Measurements from ENCODE around the gene ZBTB40. TPM values are rescaled to one million over a fixed set of nuclear protein-coding genes. Genes with fewer than 3 reads are reported as not detected.
A peak's percentile ranks its signal among the peaks of the same experiment; 100 is the strongest.

Gene ZBTB40
- total and polyA plus RNA-seq, 4 donors, result 2.1 to 11.2 (median 4.6) TPM

DNA sequence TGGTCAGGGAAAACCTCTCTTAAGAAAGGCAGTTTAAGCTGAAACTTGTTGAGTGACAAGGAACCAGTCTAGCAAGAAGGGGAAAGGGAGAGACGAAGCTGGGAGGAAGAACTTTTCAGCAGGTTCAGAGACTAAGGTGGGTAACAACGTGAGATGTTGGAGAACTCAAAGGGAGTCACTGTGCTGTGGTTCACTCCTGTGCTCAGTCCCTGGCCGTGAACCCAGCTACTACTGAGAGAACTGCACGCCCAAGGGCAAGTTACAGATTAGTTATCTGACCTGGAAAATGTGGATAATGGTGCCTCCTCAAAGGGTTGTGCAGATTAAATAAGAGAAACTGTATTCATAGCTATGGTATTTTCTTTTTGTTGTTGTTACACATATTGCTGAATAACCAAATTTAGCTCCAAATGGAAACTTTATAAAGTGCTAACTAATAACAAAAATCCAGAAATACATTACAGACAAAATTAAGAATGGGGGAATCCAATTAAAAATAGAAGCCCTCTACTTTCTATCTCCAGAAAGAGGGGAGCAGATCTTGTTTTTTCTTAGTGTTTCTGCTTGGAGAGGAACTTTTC, 2.9 kb downstream of the ZBTB40 start:
- no peak overlapping the region for H3K27ac ChIP-seq (ENCODE audit: low read depth in 1 of 2, low read length in 2 of 2)
- H3K4me1 ChIP-seq (ENCODE audit: control insufficient read depth in 4 of 4, insufficient read depth in 4 of 4, low read length in 3 of 4), result peaks cover 0 to 45% (median 24%) of the 10 kb centered on the region in 4 donors
- DNase-seq (ENCODE audit: low spot score), result no peak
- H3K36me3 ChIP-seq (ENCODE audit: control insufficient read depth in 4 of 4, insufficient read depth in 3 of 4, low read depth in 1 of 4, low read length in 3 of 4), result no peaks in the 10 kb centered on the region
- 80% methylated on average over 4 of the region's 4 CpGs for WGBS
- no peak overlapping the region for H3K4me3 ChIP-seq (ENCODE audit: low read depth in 1 of 3, low read length in 3 of 3)
- no peaks in the 10 kb centered on the region for H3K9me3 ChIP-seq (ENCODE audit: control insufficient read depth in 4 of 4, low read length in 3 of 4)
- H3K9ac ChIP-seq (ENCODE audit: low read depth in 1 of 2, low read length in 2 of 2), result no peak overlapping the region
- TF ChIP-seq FOXA1 (IDR thresholded peaks at IDR 0.05), result no peak
- TF ChIP-seq, protein P1, sequence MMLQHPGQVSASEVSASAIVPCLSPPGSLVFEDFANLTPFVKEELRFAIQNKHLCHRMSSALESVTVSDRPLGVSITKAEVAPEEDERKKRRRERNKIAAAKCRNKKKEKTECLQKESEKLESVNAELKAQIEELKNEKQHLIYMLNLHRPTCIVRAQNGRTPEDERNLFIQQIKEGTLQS (IDR thresholded peaks at IDR 0.05), result no peak
- no peak for TF ChIP-seq TAF1 (conservative IDR thresholded peaks at IDR 0.05)
- no peak for TF ChIP-seq EGR1 (IDR thresholded peaks at IDR 0.05; ENCODE audit: low read depth in 2 of 2)
- no peak for TF ChIP-seq GABPA (IDR thresholded peaks at IDR 0.05 in 1 of 2, conservative IDR thresholded peaks at IDR 0.05 in 1 of 2)
- no peak for TF ChIP-seq HNF4G (IDR thresholded peaks at IDR 0.05)
- no peaks in the 10 kb centered on the region for H3K27me3 ChIP-seq (ENCODE audit: control insufficient read depth in 4 of 4, insufficient read depth in 4 of 4, low read length in 3 of 4)

DNA sequence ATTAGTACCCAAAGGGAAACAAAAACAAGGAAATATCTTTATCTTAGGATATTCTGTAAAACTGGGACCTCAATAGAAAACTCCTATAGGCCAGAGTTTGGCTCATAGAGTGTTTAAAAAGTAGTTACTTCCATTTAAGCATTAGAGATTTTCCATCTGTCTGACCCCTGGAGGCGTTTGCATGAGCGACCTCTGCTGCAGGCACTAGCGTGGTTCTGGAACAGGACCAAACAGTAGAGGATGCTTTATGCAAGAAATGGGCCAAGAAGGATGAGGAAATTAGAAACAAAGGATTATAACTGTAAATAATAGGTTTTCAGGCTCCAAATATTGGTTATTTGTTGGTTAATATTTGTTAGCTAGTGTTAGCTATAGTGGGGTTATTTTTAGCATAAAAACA, 5.7 kb downstream of the ZBTB40 start:
- TF ChIP-seq CTCF (IDR thresholded peaks at IDR 0.05; ENCODE audit: low read depth, low read length, missing input control) (no peak), NR2F2 (IDR thresholded peaks at IDR 0.05) (peak; percentile 42)
- H3K9ac ChIP-seq (ENCODE audit: low read depth in 1 of 2, low read length in 2 of 2), result no peak overlapping the region
- WGBS, result 46% methylated on average over 3 of the region's 3 CpGs
- no peak overlapping the region for H3K27ac ChIP-seq (ENCODE audit: low read depth in 1 of 2, low read length in 2 of 2)
- H3K4me3 ChIP-seq (ENCODE audit: low read depth in 1 of 3, low read length in 3 of 3), result no peak overlapping the region
- no peaks in the 10 kb centered on the region for H3K27me3 ChIP-seq (ENCODE audit: control insufficient read depth in 4 of 4, insufficient read depth in 4 of 4, low read length in 3 of 4)
- DNase-seq (ENCODE audit: low spot score), result no peak
- H3K36me3 ChIP-seq (ENCODE audit: control insufficient read depth in 4 of 4, insufficient read depth in 3 of 4, low read depth in 1 of 4, low read length in 3 of 4), result no peaks in the 10 kb centered on the region
- peaks cover 4 to 54% (median 27%) of the 10 kb centered on the region in 4 donors for H3K4me1 ChIP-seq (ENCODE audit: control insufficient read depth in 4 of 4, insufficient read depth in 4 of 4, low read length in 3 of 4)
- no peaks in the 10 kb centered on the region for H3K9me3 ChIP-seq (ENCODE audit: control insufficient read depth in 4 of 4, low read length in 3 of 4)

DNA sequence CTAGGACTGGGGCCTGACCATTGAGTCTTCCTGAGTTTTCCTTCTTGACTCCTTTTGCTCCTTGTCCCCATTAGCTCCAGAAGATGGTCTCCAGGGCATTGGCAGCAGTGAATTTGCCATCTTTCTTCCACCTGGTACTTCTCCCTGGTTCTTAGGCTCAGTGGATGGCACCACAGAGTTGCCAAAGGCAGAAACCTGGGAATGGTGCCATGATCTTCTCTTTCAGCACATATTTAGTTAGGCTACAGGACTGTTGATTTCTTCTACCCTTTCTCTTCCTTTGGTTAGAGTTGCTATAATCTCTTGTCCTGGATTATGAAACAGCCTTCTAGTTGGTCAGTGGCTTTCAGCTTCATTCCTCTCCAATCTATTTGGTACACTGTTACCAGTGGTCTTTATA, 6.2 kb downstream of the ZBTB40 start:
- Histone ChIP-seq H3K4me3 (ENCODE audit: low read depth in 1 of 3, low read length in 3 of 3) (no peak overlapping the region), H3K9me3 (ENCODE audit: control insufficient read depth in 4 of 4, low read length in 3 of 4) (no peaks in the 10 kb centered on the region), H3K27ac (ENCODE audit: low read depth in 1 of 2, low read length in 2 of 2) (no peak overlapping the region), H3K27me3 (ENCODE audit: control insufficient read depth in 4 of 4, insufficient read depth in 4 of 4, low read length in 3 of 4) (no peaks in the 10 kb centered on the region), H3K36me3 (ENCODE audit: control insufficient read depth in 4 of 4, insufficient read depth in 3 of 4, low read depth in 1 of 4, low read length in 3 of 4) (no peaks in the 10 kb centered on the region), H3K4me1 (ENCODE audit: control insufficient read depth in 4 of 4, insufficient read depth in 4 of 4, low read length in 3 of 4) (peaks cover 4 to 49% (median 23%) of the 10 kb centered on the region in 4 donors), H3K9ac (ENCODE audit: low read depth in 1 of 2, low read length in 2 of 2) (no peak overlapping the region)
- no peak for DNase-seq (ENCODE audit: low spot score)
- TF ChIP-seq HNF4A (conservative IDR thresholded peaks at IDR 0.05) (no peak), CTCF (IDR thresholded peaks at IDR 0.05; ENCODE audit: low read depth, low read length, missing input control) (no peak), FOXA2 (IDR thresholded peaks at IDR 0.05) (no peak), RAD21 (IDR thresholded peaks at IDR 0.05) (no peak), TAF1 (conservative IDR thresholded peaks at IDR 0.05) (no peak), HNF4G (IDR thresholded peaks at IDR 0.05) (no peak), SP1 (IDR thresholded peaks at IDR 0.05) (no peak), NR2F2 (IDR thresholded peaks at IDR 0.05) (no peak), EGR1 (IDR thresholded peaks at IDR 0.05; ENCODE audit: low read depth in 2 of 2) (no peak), MAX (IDR thresholded peaks at IDR 0.05) (no peak), GABPA (IDR thresholded peaks at IDR 0.05 in 1 of 2, conservative IDR thresholded peaks at IDR 0.05 in 1 of 2) (no peak), FOXA1 (IDR thresholded peaks at IDR 0.05) (no peak), YY1 (IDR thresholded peaks at IDR 0.05) (no peak)
- TF ChIP-seq, protein P2, sequence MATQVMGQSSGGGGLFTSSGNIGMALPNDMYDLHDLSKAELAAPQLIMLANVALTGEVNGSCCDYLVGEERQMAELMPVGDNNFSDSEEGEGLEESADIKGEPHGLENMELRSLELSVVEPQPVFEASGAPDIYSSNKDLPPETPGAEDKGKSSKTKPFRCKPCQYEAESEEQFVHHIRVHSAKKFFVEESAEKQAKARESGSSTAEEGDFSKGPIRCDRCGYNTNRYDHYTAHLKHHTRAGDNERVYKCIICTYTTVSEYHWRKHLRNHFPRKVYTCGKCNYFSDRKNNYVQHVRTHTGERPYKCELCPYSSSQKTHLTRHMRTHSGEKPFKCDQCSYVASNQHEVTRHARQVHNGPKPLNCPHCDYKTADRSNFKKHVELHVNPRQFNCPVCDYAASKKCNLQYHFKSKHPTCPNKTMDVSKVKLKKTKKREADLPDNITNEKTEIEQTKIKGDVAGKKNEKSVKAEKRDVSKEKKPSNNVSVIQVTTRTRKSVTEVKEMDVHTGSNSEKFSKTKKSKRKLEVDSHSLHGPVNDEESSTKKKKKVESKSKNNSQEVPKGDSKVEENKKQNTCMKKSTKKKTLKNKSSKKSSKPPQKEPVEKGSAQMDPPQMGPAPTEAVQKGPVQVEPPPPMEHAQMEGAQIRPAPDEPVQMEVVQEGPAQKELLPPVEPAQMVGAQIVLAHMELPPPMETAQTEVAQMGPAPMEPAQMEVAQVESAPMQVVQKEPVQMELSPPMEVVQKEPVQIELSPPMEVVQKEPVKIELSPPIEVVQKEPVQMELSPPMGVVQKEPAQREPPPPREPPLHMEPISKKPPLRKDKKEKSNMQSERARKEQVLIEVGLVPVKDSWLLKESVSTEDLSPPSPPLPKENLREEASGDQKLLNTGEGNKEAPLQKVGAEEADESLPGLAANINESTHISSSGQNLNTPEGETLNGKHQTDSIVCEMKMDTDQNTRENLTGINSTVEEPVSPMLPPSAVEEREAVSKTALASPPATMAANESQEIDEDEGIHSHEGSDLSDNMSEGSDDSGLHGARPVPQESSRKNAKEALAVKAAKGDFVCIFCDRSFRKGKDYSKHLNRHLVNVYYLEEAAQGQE (IDR thresholded peaks at IDR 0.05), result no peak
- TF ChIP-seq, protein P3, sequence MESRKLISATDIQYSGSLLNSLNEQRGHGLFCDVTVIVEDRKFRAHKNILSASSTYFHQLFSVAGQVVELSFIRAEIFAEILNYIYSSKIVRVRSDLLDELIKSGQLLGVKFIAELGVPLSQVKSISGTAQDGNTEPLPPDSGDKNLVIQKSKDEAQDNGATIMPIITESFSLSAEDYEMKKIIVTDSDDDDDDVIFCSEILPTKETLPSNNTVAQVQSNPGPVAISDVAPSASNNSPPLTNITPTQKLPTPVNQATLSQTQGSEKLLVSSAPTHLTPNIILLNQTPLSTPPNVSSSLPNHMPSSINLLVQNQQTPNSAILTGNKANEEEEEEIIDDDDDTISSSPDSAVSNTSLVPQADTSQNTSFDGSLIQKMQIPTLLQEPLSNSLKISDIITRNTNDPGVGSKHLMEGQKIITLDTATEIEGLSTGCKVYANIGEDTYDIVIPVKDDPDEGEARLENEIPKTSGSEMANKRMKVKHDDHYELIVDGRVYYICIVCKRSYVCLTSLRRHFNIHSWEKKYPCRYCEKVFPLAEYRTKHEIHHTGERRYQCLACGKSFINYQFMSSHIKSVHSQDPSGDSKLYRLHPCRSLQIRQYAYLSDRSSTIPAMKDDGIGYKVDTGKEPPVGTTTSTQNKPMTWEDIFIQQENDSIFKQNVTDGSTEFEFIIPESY (IDR thresholded peaks at IDR 0.05), result no peak
- TF ChIP-seq, protein P1 (IDR thresholded peaks at IDR 0.05), result no peak
